HCT116 (cell line): ENCODE measurements around the gene ROBO1. TPM values are rescaled to one million over a fixed set of nuclear protein-coding genes. Genes with fewer than 3 reads are reported as not detected.

ENCODE experiments used
- ATAC-seq: fragments of 200-7000 bp; cut with Tn5 transposase; 2 replicates; pipeline ENCODE4 v1.9.1; 2020; ENCODE audit warnings: mild to moderate bottlenecking, moderate library complexity
- BruUV-seq: library from RNA; stranded (reverse); fragments of 400-500 nt; replicated peaks from 2 replicates; lab custom pipeline; 2021; lab: Mats Ljungman, UMichigan
- CTCF ChIA-PET: fragments of 300-600 bp; sonication (Branson Sonifier 250); formaldehyde crosslinking; loops from one replicate; lab custom pipeline; 2021; ENCODE audit warnings: antibody characterized with exemption; lab: Charles Lee
- POLR2A ChIA-PET: fragments of 300-600, 350-600 bp; sonication (Branson Sonifier 250); formaldehyde crosslinking; loops from one replicate; lab custom pipeline; 2021; ENCODE audit warnings: antibody characterized with exemption; lab: Charles Lee
- RAD21 ChIA-PET, 2 experiments: fragments of 300-600 bp; sonication (Branson Sonifier 250); formaldehyde crosslinking; loops; one replicate each; lab custom pipeline; 2023; ENCODE audit warnings: low total read pairs in 2 of 2; ENCODE audit not compliant: uncharacterized antibody in 2 of 2, unreplicated experiment in 2 of 2, low non-redundant PET in 1 of 2; lab: Charles Lee
- DNase-seq: peaks from one replicate; pipeline ENCODE4 v3.0.0-alpha.2; 2010; ENCODE audit warnings: low read depth, low spot score
- H2AFZ ChIP-seq: fragments of 200-600 bp; shearing (Covaris generic), sonication (generic); 2 replicates; pipeline ENCODE4 v1.6.1; 2017; ENCODE audit warnings: low read depth, mixed run types, mixed read lengths, antibody characterized with exemption, low read length; ENCODE audit not compliant: poor library complexity, severe bottlenecking
- H3K27ac ChIP-seq: 2 replicates; pipeline ENCODE4 v1.5.1; 2012; ENCODE audit warnings: low read depth, low read length
- H3K27me3 ChIP-seq: fragments of 200-600 bp; sonication (generic); 2 replicates; pipeline ENCODE4 v1.6.1; 2016; ENCODE audit warnings: mixed run types, low read length, mixed read lengths; ENCODE audit not compliant: insufficient read depth
- H3K36me3 ChIP-seq, 2 experiments: fragments of 200-500 bp in 1 of 2; fragments of 200-600 bp in 1 of 2; sonication (Bioruptor generic) in 1 of 2; sonication (generic) in 1 of 2; 2 replicates each; pipeline versions ENCODE4 v1.5.1 to v1.6.1; 2014 to 2016; ENCODE audit warnings: low read length in 2 of 2, inconsistent platforms in 1 of 2, mixed read lengths in 1 of 2, mixed run types in 1 of 2; ENCODE audit not compliant: insufficient read depth in 2 of 2, control insufficient read depth in 1 of 2
- H3K4me1 ChIP-seq, 2 experiments: fragments of 200-600 bp in 1 of 2; sonication (generic) in 1 of 2; 2 replicates each; pipeline versions ENCODE4 v1.5.1 to v1.6.1; 2012 to 2017; ENCODE audit warnings: low read length in 2 of 2, inconsistent platforms in 1 of 2, mild to moderate bottlenecking in 1 of 2, mixed read lengths in 1 of 2, mixed run types in 1 of 2, moderate library complexity in 1 of 2; ENCODE audit not compliant: insufficient read depth in 2 of 2, control insufficient read depth in 1 of 2
- H3K4me2 ChIP-seq: fragments of 200-600 bp; sonication (generic); 2 replicates; pipeline ENCODE4 v1.6.1; 2017; ENCODE audit warnings: mixed run types, low read length, mixed read lengths
- H3K4me3 ChIP-seq, 2 experiments: fragments of 200-600 bp in 1 of 2; sonication (generic) in 1 of 2; replicated peaks in 1 of 2; 2 replicates each; pipeline ENCODE4 v1.5.1; 2011 to 2016; ENCODE audit warnings: low read length in 2 of 2, control low read depth in 1 of 2, low read depth in 1 of 2, mild to moderate bottlenecking in 1 of 2, mixed read lengths in 1 of 2, mixed run types in 1 of 2
- H3K79me2 ChIP-seq: fragments of 200-600 bp; sonication (generic); 2 replicates; pipeline ENCODE4 v1.6.1; 2017; ENCODE audit warnings: mild to moderate bottlenecking, mixed run types, low read length, moderate library complexity, mixed read lengths; ENCODE audit not compliant: insufficient read depth
- H3K9ac ChIP-seq: fragments of 200-600 bp; sonication (generic); 2 replicates; pipeline ENCODE4 v1.6.1; 2016; ENCODE audit warnings: low read length, mixed read lengths
- H3K9me2 ChIP-seq: fragments of 200-600 bp; sonication (generic), shearing (Covaris generic); 2 replicates; pipeline ENCODE4 v1.6.1; 2017; ENCODE audit warnings: mixed run types, mild to moderate bottlenecking, moderate library complexity; ENCODE audit not compliant: insufficient read depth
- H3K9me3 ChIP-seq, 2 experiments: fragments of 200-500 bp in 1 of 2; fragments of 200-600 bp in 1 of 2; sonication (Bioruptor generic) in 1 of 2; sonication (generic) in 1 of 2; 2 replicates each; pipeline ENCODE4 v1.6.1; 2014 to 2017; ENCODE audit warnings: low read length in 2 of 2, mixed read lengths in 2 of 2, inconsistent platforms in 1 of 2, low read depth in 1 of 2, mild to moderate bottlenecking in 1 of 2, mixed run types in 1 of 2, moderate library complexity in 1 of 2; ENCODE audit not compliant: control insufficient read depth in 1 of 2, insufficient read depth in 1 of 2
- H4K20me1 ChIP-seq: fragments of 200-600 bp; sonication (generic), shearing (Covaris generic); 2 replicates; pipeline ENCODE4 v1.6.1; 2017; ENCODE audit warnings: mixed run types, mild to moderate bottlenecking, moderate library complexity; ENCODE audit not compliant: insufficient read depth
- EGR1 ChIP-seq: IDR thresholded peaks from 2 replicates; pipeline ENCODE4 v1.6.1; 2012; ENCODE audit warnings: low read depth
- ELF1 ChIP-seq: IDR thresholded peaks from 2 replicates; pipeline ENCODE4 v1.6.1; 2012; ENCODE audit warnings: low read depth, borderline replicate concordance
- EZH2phosphoT487 ChIP-seq: fragments of 200-600 bp; IDR thresholded peaks from 2 replicates; pipeline ENCODE4 v1.6.1; 2018; ENCODE audit warnings: antibody characterized with exemption, borderline replicate concordance
- FOSL1 ChIP-seq: IDR thresholded peaks from 2 replicates; pipeline ENCODE4 v1.6.1; 2012; ENCODE audit warnings: low read depth
- JUND ChIP-seq: IDR thresholded peaks from 2 replicates; pipeline ENCODE4 v1.6.1; 2012
- POLR2A ChIP-seq: IDR thresholded peaks from 2 replicates; pipeline ENCODE4 v1.7.0; 2011; ENCODE audit warnings: borderline replicate concordance; ENCODE audit not compliant: insufficient read depth, insufficient read length; ENCODE audit errors: extremely low read depth
- SP1 ChIP-seq: IDR thresholded peaks from 2 replicates; pipeline ENCODE4 v1.6.1; 2012; ENCODE audit warnings: low read depth
- SRF ChIP-seq: IDR thresholded peaks from 2 replicates; pipeline ENCODE4 v1.6.1; 2012; ENCODE audit warnings: low read depth
- TCF7L2 ChIP-seq: IDR thresholded peaks from 2 replicates; pipeline ENCODE4 v1.7.0; 2011; ENCODE audit warnings: borderline replicate concordance, inconsistent platforms; ENCODE audit not compliant: insufficient read depth, insufficient read length; ENCODE audit errors: extremely low read depth
- YY1 ChIP-seq: IDR thresholded peaks from 2 replicates; pipeline ENCODE4 v1.6.1; 2011; ENCODE audit warnings: low read length, low read depth, moderate library complexity, mild to moderate bottlenecking; ENCODE audit not compliant: insufficient replicate concordance; ENCODE audit errors: extremely low read depth
- ZFX ChIP-seq: fragments of 450-650 bp; IDR thresholded peaks from 2 replicates; pipeline ENCODE4 v1.6.1; 2017
- ZNF274 ChIP-seq: fragments of 200-500 bp; sonication (Bioruptor generic); IDR thresholded peaks from 2 replicates; pipeline ENCODE4 v1.6.1; 2014; ENCODE audit warnings: mild to moderate bottlenecking, low read depth, low read length, inconsistent platforms
- intact Hi-C: fragments of 100-400 bp; cut with micrococcal nuclease; formaldehyde crosslinking; loops from 2 replicates; pipeline ENCODE4 v1.10.0; 2022
- total RNA-seq: library from RNA; stranded (reverse); gene quantifications from one replicate; pipeline ENCODE4 v1.2.1, GENCODE V29; 2021; ENCODE audit not compliant: unreplicated experiment
- TF ChIP-seq, protein P1 (sequence below): IDR thresholded peaks from 2 replicates; pipeline ENCODE4 v1.6.1; 2011; ENCODE audit warnings: mild to moderate bottlenecking, low read length, moderate library complexity; ENCODE audit not compliant: insufficient replicate concordance; ENCODE audit errors: extremely low read depth
- TF ChIP-seq, protein P2 (sequence below): IDR thresholded peaks from 2 replicates; pipeline ENCODE4 v1.6.1; 2012; ENCODE audit warnings: low read depth

The ROBO1 gene
- total RNA-seq, 1 experiment from 2014 or later = 0.27 TPM

DNA sequence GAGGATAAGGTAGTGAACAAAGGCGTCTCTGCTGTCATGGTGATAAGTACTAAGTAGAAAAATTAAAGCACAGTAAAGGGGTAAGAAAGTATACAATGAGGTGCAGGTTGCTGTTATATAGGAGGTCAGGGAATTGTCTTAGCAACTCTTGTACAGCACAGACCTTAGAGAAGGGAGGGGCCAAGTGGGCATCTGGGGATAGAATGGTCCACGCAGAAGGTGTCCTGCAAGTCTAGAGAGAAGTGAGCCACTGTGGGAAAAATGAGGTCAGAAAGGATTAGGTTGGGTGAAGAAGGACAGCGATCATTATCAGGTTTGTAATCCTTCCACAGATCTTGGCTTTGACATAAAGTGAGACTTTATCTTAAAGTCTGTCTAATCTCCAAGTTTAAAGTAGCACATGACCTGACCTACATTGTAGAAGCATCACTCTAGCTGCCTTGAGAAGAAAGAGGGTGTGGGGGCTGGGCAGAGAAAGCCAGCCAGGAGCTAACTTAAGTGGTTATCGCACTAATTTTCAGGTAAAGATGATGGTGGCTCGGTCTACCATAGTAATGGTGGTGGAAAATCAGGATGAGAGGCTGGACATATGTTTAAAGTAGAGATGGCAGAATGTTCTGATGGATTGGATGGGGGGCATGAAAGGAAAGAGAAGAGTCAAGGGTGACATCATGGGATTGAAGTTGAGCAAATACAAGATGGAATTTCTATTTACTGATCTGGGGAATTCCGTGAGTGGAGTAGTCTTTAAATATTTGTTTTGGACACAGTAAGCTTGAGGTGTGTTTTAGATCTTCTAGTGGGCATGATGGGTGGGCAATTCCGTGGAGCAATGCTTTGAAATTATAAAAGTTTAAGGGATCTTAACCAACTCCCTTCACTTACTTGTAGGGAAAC is 919.2 kb downstream of the ROBO1 start:
- ChIA-PET RAD21 (no interaction called here), POLR2A (no interaction called here), CTCF (no interaction called here)
- no peak for ATAC-seq
- TF ChIP-seq EGR1 (no peak), JUND (no peak), FOSL1 (no peak), SRF (no peak), TCF7L2 (no peak), EZH2phosphoT487 (no peak), ZNF274 (no peak), SP1 (no peak), POLR2A (no peak), YY1 (no peak), ZFX (no peak), ELF1 (no peak)
- TF ChIP-seq, protein P1, sequence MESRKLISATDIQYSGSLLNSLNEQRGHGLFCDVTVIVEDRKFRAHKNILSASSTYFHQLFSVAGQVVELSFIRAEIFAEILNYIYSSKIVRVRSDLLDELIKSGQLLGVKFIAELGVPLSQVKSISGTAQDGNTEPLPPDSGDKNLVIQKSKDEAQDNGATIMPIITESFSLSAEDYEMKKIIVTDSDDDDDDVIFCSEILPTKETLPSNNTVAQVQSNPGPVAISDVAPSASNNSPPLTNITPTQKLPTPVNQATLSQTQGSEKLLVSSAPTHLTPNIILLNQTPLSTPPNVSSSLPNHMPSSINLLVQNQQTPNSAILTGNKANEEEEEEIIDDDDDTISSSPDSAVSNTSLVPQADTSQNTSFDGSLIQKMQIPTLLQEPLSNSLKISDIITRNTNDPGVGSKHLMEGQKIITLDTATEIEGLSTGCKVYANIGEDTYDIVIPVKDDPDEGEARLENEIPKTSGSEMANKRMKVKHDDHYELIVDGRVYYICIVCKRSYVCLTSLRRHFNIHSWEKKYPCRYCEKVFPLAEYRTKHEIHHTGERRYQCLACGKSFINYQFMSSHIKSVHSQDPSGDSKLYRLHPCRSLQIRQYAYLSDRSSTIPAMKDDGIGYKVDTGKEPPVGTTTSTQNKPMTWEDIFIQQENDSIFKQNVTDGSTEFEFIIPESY = no peak
- TF ChIP-seq, protein P2, sequence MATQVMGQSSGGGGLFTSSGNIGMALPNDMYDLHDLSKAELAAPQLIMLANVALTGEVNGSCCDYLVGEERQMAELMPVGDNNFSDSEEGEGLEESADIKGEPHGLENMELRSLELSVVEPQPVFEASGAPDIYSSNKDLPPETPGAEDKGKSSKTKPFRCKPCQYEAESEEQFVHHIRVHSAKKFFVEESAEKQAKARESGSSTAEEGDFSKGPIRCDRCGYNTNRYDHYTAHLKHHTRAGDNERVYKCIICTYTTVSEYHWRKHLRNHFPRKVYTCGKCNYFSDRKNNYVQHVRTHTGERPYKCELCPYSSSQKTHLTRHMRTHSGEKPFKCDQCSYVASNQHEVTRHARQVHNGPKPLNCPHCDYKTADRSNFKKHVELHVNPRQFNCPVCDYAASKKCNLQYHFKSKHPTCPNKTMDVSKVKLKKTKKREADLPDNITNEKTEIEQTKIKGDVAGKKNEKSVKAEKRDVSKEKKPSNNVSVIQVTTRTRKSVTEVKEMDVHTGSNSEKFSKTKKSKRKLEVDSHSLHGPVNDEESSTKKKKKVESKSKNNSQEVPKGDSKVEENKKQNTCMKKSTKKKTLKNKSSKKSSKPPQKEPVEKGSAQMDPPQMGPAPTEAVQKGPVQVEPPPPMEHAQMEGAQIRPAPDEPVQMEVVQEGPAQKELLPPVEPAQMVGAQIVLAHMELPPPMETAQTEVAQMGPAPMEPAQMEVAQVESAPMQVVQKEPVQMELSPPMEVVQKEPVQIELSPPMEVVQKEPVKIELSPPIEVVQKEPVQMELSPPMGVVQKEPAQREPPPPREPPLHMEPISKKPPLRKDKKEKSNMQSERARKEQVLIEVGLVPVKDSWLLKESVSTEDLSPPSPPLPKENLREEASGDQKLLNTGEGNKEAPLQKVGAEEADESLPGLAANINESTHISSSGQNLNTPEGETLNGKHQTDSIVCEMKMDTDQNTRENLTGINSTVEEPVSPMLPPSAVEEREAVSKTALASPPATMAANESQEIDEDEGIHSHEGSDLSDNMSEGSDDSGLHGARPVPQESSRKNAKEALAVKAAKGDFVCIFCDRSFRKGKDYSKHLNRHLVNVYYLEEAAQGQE = no peak
- intact Hi-C loops = no loop called here
- H3K4me2 ChIP-seq = no peak overlapping the region
- H3K9me2 ChIP-seq = no peaks in the 10 kb centered on the region
- H3K9me3 ChIP-seq = peaks cover 5 to 11% of the 10 kb centered on the region in 2 experiments; a peak in 2 of 4 replicates
- no peaks in the 10 kb centered on the region for H3K27me3 ChIP-seq
- no peaks in the 10 kb centered on the region for H3K36me3 ChIP-seq
- H3K4me1 ChIP-seq = no peaks in the 10 kb centered on the region
- H3K79me2 ChIP-seq = no peaks in the 10 kb centered on the region
- H3K27ac ChIP-seq = no peak overlapping the region
- H3K4me3 ChIP-seq = no peak overlapping the region
- no peak overlapping the region for H3K9ac ChIP-seq
- H2AFZ ChIP-seq = no peak overlapping the region
- no peak for DNase-seq
- BruUV-seq = no TSS peak
- H4K20me1 ChIP-seq = no peaks in the 10 kb centered on the region
